Neural cell (in vitro differentiated cells): ENCODE data around the gene PHACTR3. TPM values are rescaled to one million over a fixed set of nuclear protein-coding genes. Genes with fewer than 3 reads are reported as not detected.

Experiments used
- H2AFZ ChIP-seq: fragments of 200-600, 300-800 bp; sonication (generic), shearing (Covaris generic); 2 replicates; pipeline ENCODE4 v1.6.0; 2014; ENCODE audit warnings: low read depth, mild to moderate bottlenecking, antibody characterized with exemption, low read length, moderate library complexity
- H3F3A ChIP-seq: fragments of 200-600 bp; shearing (Covaris generic); 2 replicates; pipeline ENCODE4 v1.6.1; 2016; ENCODE audit warnings: mild to moderate bottlenecking, moderate library complexity, mixed read lengths, antibody characterized with exemption, low read length; ENCODE audit not compliant: insufficient read depth, poor library complexity, severe bottlenecking
- H3K27ac ChIP-seq: fragments of 200-600, 300-800 bp; sonication (generic), shearing (Covaris generic); 2 replicates; pipeline ENCODE4 v1.5.1; 2014; ENCODE audit warnings: mild to moderate bottlenecking, low read length, moderate library complexity
- H3K27me3 ChIP-seq: fragments of 300-800, 200-600 bp; sonication (generic), shearing (Covaris generic); 2 replicates; pipeline ENCODE4 v1.6.0; 2014; ENCODE audit warnings: mild to moderate bottlenecking, low read depth, low read length, moderate library complexity; ENCODE audit not compliant: insufficient read depth
- H3K36me3 ChIP-seq: fragments of 300-800, 200-600 bp; sonication (generic), shearing (Covaris generic); 2 replicates; pipeline ENCODE4 v1.5.1; 2014; ENCODE audit warnings: mild to moderate bottlenecking, antibody characterized with exemption, low read length, moderate library complexity; ENCODE audit not compliant: insufficient read depth
- H3K4me2 ChIP-seq: fragments of 300-800, 200-600 bp; sonication (generic), shearing (Covaris generic); 2 replicates; pipeline ENCODE4 v1.6.0; 2014; ENCODE audit warnings: mild to moderate bottlenecking, low read length
- H3K4me3 ChIP-seq: fragments of 300-800, 200-600 bp; sonication (generic), shearing (Covaris generic); 2 replicates; pipeline ENCODE4 v1.5.1; 2014; ENCODE audit warnings: mild to moderate bottlenecking, low read length, moderate library complexity
- H3K79me2 ChIP-seq: fragments of 200-600 bp; shearing (Covaris generic); replicated peaks from 2 replicates; pipeline ENCODE4 v1.6.0; 2014; ENCODE audit warnings: mild to moderate bottlenecking, low read length, moderate library complexity; ENCODE audit not compliant: insufficient read depth
- H3K9ac ChIP-seq: fragments of 300-800, 200-600 bp; sonication (generic), shearing (Covaris generic); 2 replicates; pipeline ENCODE4 v1.6.1; 2016; ENCODE audit warnings: mild to moderate bottlenecking, low read length, mixed read lengths
- H3K9me2 ChIP-seq: fragments of 200-600 bp; shearing (Covaris generic); 2 replicates; pipeline ENCODE4 v1.6.1; 2016; ENCODE audit warnings: mild to moderate bottlenecking, low read length, mixed read lengths; ENCODE audit not compliant: insufficient read depth
- H3K9me3 ChIP-seq: fragments of 200-600, 300-800 bp; sonication (generic), shearing (Covaris generic); 2 replicates; pipeline ENCODE4 v1.6.1; 2016; ENCODE audit warnings: mild to moderate bottlenecking, mixed run types, low read length, moderate library complexity, mixed read lengths
- H4K20me1 ChIP-seq: fragments of 200-600 bp; shearing (Covaris generic); 2 replicates; pipeline ENCODE4 v1.6.1; 2016; ENCODE audit warnings: mild to moderate bottlenecking, mixed run types; ENCODE audit not compliant: insufficient read depth
- EP300 ChIP-seq: fragments of 450-650 bp; conservative IDR thresholded peaks from 2 replicates; pipeline ENCODE4 v1.6.1; 2014; ENCODE audit warnings: antibody characterized with exemption, mild to moderate bottlenecking, moderate library complexity; ENCODE audit not compliant: poor library complexity, severe bottlenecking
- EZH2 ChIP-seq: fragments of 200-600, 300-800 bp; shearing (Covaris generic), sonication (generic); IDR thresholded peaks from 2 replicates; pipeline ENCODE4 v1.6.1; 2014; ENCODE audit warnings: antibody characterized with exemption, low read length, borderline replicate concordance, mild to moderate bottlenecking; ENCODE audit not compliant: insufficient read depth, poor library complexity, severe bottlenecking
- MXI1 ChIP-seq: fragments of 450-650 bp; conservative IDR thresholded peaks from 2 replicates; pipeline ENCODE4 v1.6.1; 2014; ENCODE audit warnings: antibody characterized with exemption, mild to moderate bottlenecking; ENCODE audit not compliant: poor library complexity, severe bottlenecking
- POLR2AphosphoS5 ChIP-seq: IDR thresholded peaks from 2 replicates; pipeline ENCODE4 v1.6.1; 2012
- RAD21 ChIP-seq: fragments of 450-650 bp; conservative IDR thresholded peaks from 2 replicates; pipeline ENCODE4 v1.6.1; 2014; ENCODE audit warnings: antibody characterized with exemption, mild to moderate bottlenecking, moderate library complexity
- SMC3 ChIP-seq: fragments of 450-650 bp; conservative IDR thresholded peaks from 2 replicates; pipeline ENCODE4 v1.6.1; 2014; ENCODE audit warnings: antibody characterized with exemption, mild to moderate bottlenecking, moderate library complexity; ENCODE audit not compliant: poor library complexity
- TAF1 ChIP-seq: IDR thresholded peaks from 2 replicates; pipeline ENCODE4 v1.6.1; 2012; ENCODE audit warnings: low read depth
- polyA plus RNA-seq: library from polyadenylated mRNA; depleted of rRNA; stranded (reverse); fragments of >200 nt; gene quantifications from 2 replicates; pipeline ENCODE4 v1.2.3, GENCODE V29; 2014
- TF ChIP-seq, protein P1 (sequence below): IDR thresholded peaks from 2 replicates; pipeline ENCODE4 v1.6.1; 2012; ENCODE audit warnings: borderline replicate concordance
- TF ChIP-seq, protein P2 (sequence below): fragments of 450-650 bp; IDR thresholded peaks from 2 replicates; pipeline ENCODE4 v1.5.1; 2014; ENCODE audit warnings: antibody characterized with exemption, mild to moderate bottlenecking, moderate library complexity; ENCODE audit not compliant: poor library complexity, severe bottlenecking

Gene PHACTR3
- polyA plus RNA-seq, 1 donor from 2014 or later: 1.3 TPM

DNA sequence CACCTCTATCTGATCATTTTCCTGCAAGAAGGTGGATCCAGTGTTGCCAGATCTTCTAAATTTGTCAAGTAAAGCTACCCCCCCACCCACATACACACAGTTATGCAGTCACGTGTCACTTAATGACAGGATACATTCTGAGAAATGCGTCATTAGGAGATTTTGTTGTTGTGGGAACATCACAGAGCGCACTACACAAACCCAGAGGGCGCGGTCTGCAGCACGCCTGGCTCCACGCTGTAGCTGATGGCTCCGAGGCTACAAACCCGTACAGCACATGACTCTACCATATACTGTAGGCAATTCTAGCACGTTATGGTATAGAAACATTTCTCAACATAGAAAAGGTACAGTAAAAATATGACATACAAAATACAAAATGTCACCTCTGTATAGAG is 202.2 kb downstream of the PHACTR3 start:
- Histone ChIP-seq H3F3A (no peaks in the 10 kb centered on the region), H3K9ac (no peak overlapping the region), H3K36me3 (no peaks in the 10 kb centered on the region), H4K20me1 (no peaks in the 10 kb centered on the region), H2AFZ (no peak overlapping the region), H3K27me3 (no peaks in the 10 kb centered on the region), H3K27ac (no peak overlapping the region), H3K79me2 (no peaks in the 10 kb centered on the region), H3K9me3 (no peaks in the 10 kb centered on the region), H3K4me3 (no peak overlapping the region), H3K9me2 (no peaks in the 10 kb centered on the region), H3K4me2 (no peak overlapping the region)
- TF ChIP-seq SMC3: no peak
- TF ChIP-seq EP300: no peak
- no peak for TF ChIP-seq TAF1
- no peak for TF ChIP-seq MXI1
- TF ChIP-seq, protein P1, sequence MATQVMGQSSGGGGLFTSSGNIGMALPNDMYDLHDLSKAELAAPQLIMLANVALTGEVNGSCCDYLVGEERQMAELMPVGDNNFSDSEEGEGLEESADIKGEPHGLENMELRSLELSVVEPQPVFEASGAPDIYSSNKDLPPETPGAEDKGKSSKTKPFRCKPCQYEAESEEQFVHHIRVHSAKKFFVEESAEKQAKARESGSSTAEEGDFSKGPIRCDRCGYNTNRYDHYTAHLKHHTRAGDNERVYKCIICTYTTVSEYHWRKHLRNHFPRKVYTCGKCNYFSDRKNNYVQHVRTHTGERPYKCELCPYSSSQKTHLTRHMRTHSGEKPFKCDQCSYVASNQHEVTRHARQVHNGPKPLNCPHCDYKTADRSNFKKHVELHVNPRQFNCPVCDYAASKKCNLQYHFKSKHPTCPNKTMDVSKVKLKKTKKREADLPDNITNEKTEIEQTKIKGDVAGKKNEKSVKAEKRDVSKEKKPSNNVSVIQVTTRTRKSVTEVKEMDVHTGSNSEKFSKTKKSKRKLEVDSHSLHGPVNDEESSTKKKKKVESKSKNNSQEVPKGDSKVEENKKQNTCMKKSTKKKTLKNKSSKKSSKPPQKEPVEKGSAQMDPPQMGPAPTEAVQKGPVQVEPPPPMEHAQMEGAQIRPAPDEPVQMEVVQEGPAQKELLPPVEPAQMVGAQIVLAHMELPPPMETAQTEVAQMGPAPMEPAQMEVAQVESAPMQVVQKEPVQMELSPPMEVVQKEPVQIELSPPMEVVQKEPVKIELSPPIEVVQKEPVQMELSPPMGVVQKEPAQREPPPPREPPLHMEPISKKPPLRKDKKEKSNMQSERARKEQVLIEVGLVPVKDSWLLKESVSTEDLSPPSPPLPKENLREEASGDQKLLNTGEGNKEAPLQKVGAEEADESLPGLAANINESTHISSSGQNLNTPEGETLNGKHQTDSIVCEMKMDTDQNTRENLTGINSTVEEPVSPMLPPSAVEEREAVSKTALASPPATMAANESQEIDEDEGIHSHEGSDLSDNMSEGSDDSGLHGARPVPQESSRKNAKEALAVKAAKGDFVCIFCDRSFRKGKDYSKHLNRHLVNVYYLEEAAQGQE: no peak
- no peak for TF ChIP-seq EZH2
- TF ChIP-seq, protein P2, sequence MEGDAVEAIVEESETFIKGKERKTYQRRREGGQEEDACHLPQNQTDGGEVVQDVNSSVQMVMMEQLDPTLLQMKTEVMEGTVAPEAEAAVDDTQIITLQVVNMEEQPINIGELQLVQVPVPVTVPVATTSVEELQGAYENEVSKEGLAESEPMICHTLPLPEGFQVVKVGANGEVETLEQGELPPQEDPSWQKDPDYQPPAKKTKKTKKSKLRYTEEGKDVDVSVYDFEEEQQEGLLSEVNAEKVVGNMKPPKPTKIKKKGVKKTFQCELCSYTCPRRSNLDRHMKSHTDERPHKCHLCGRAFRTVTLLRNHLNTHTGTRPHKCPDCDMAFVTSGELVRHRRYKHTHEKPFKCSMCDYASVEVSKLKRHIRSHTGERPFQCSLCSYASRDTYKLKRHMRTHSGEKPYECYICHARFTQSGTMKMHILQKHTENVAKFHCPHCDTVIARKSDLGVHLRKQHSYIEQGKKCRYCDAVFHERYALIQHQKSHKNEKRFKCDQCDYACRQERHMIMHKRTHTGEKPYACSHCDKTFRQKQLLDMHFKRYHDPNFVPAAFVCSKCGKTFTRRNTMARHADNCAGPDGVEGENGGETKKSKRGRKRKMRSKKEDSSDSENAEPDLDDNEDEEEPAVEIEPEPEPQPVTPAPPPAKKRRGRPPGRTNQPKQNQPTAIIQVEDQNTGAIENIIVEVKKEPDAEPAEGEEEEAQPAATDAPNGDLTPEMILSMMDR: no peak
- TF ChIP-seq RAD21: no peak
- TF ChIP-seq POLR2AphosphoS5: no peak

DNA sequence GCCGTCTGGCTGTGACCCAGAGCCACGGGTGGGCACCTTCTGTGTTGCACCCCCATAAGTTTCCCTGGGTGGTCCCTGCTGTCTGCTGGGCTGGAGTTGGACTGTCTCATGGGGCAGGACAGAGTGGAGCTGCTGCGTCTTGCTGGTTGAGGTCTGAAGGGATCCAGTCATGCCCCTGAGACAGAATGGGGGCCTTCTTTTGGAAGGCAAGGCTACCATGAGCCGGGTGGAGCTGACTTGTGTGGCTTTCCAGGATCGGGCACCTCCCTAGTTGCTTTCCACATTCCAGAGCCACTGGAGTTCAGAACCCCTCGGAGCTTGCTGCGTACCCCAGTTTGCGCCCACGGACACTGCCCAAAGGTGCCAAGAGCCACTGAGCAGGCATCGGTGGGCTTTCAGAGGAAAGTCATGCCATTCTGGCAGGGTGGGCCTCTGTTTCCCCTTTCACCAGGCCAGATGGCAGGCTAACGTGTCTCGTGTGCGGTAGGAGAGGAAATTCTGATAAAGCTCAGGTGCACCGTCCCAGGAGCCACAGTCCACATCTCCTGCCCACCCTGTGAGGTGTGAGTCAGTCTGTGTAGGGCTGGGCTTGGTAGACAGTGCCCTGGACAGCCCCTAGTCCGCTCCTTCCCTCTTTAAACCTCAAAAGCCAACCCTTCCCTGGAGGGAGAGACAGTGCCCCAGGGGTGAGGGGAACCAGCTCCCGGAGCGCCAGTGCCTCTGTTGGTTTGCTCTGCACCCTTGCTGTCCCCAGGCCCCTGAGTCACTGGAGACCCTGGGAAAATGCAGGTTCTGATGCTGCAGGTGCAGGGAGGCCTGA is 203.8 kb downstream of the PHACTR3 start:
- no peaks in the 10 kb centered on the region for H3K9me2 ChIP-seq
- H4K20me1 ChIP-seq: no peaks in the 10 kb centered on the region
- no peaks in the 10 kb centered on the region for H3F3A ChIP-seq
- H3K27ac ChIP-seq: no peak overlapping the region
- TF ChIP-seq EP300: no peak
- TF ChIP-seq, protein P1: no peak
- TF ChIP-seq EZH2: no peak
- no peak for TF ChIP-seq POLR2AphosphoS5
- no peak for TF ChIP-seq SMC3
- no peak for TF ChIP-seq RAD21
- TF ChIP-seq TAF1: no peak
- TF ChIP-seq MXI1: no peak
- TF ChIP-seq, protein P2: no peak
- no peaks in the 10 kb centered on the region for H3K79me2 ChIP-seq
- peaks cover 7% of the 10 kb centered on the region for H3K9me3 ChIP-seq
- no peak overlapping the region for H3K9ac ChIP-seq
- no peak overlapping the region for H3K4me3 ChIP-seq
- no peaks in the 10 kb centered on the region for H3K36me3 ChIP-seq
- H3K27me3 ChIP-seq: no peaks in the 10 kb centered on the region
- no peak overlapping the region for H3K4me2 ChIP-seq
- H2AFZ ChIP-seq: no peak overlapping the region
